Fibroblast of villous mesenchyme (primary cell): ENCODE data around the gene AHDC1. TPM values are rescaled to one million over a fixed set of nuclear protein-coding genes. Genes with fewer than 3 reads are reported as not detected.
"Not testable (repeated sequence)": the region's sequence is repeated elsewhere in the genome, so short reads cannot be mapped to it uniquely, and the experiment has no call there.

Experiments
- DNase-seq: peaks from one replicate; pipeline ENCODE4 v3.0.0-alpha.2; 2010; ENCODE audit warnings: low read depth
- H3K4me3 ChIP-seq: 2 replicates; pipeline ENCODE4 v1.5.1; 2011; ENCODE audit warnings: low read depth, mild to moderate bottlenecking, low read length
- total RNA-seq: library from RNA; depleted of rRNA; stranded (reverse); fragments of >200 nt; gene quantifications from 2 replicates; pipeline ENCODE4 v1.2.3, GENCODE V29; 2012
- TF ChIP-seq, protein P1 (sequence below): IDR thresholded peaks from 2 replicates; pipeline ENCODE4 v1.5.1; 2012; ENCODE audit warnings: low read depth, mild to moderate bottlenecking, low read length; ENCODE audit not compliant: insufficient read depth

The AHDC1 gene
- total RNA-seq, 1 donor, result 22.5 TPM

DNA sequence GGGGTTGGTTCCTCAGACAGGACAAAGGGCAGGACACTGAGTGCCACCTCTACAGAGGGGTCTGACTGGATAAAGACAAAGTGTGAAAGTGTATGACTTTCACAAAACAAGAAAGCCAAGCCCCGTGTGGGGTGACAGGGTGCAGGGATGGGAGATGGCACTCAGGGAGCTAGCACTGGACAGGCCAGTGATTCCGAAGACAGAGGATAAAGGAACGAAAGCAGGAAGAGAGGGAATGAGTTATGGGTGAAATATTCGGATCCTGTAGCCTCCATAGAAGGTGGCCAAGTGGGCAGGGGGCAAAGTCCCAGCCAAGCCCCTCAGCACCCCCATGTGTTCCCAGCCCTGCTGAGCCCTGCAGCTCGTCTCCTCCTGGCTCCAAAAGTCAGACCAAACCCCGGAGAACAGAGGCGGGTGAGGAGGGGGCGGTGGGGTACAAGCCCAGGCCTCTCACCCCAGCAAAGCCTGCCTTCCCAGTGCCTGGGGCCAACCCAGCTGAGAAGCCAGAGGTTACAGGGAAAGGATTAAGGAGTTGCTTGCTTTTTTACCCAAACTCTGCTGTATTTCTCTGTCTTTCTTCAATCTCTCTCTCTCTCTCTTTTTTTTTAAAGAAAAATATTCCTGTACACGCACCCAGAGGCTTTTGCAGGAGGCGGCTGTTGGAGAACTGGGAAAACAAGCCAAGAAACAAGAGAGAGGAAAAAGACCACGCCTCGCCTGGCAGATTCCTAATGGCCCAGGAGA is 99.9 kb downstream of the AHDC1 start:
- no peak overlapping the region for H3K4me3 ChIP-seq
- no peak for DNase-seq

DNA sequence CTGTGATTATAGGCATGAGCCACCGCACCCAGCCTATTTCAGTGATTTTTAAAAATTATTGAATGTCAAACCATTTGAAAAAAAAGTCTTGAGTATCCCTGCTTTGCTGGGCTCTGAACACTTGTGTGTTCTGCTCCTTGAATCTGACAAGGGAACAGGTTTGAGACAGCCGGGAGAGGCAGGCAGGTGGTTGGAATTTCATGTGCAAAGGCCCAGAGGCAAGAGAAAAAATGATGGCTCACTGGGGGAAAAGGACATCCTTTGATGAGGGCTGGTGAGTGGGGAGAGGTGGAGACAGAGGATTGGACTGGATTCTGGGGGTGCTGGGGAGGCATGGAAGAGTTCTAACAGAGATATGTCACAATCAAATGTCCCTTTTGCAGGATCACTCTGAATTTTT is 100.9 kb downstream of the AHDC1 start:
- TF ChIP-seq, protein P1, sequence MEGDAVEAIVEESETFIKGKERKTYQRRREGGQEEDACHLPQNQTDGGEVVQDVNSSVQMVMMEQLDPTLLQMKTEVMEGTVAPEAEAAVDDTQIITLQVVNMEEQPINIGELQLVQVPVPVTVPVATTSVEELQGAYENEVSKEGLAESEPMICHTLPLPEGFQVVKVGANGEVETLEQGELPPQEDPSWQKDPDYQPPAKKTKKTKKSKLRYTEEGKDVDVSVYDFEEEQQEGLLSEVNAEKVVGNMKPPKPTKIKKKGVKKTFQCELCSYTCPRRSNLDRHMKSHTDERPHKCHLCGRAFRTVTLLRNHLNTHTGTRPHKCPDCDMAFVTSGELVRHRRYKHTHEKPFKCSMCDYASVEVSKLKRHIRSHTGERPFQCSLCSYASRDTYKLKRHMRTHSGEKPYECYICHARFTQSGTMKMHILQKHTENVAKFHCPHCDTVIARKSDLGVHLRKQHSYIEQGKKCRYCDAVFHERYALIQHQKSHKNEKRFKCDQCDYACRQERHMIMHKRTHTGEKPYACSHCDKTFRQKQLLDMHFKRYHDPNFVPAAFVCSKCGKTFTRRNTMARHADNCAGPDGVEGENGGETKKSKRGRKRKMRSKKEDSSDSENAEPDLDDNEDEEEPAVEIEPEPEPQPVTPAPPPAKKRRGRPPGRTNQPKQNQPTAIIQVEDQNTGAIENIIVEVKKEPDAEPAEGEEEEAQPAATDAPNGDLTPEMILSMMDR, result no peak
- DNase-seq, result no peak
- no peak overlapping the region for H3K4me3 ChIP-seq

More for the DNA sequence above, 99.9 kb downstream of the AHDC1 start:
- TF ChIP-seq, protein P1, result no peak

DNA sequence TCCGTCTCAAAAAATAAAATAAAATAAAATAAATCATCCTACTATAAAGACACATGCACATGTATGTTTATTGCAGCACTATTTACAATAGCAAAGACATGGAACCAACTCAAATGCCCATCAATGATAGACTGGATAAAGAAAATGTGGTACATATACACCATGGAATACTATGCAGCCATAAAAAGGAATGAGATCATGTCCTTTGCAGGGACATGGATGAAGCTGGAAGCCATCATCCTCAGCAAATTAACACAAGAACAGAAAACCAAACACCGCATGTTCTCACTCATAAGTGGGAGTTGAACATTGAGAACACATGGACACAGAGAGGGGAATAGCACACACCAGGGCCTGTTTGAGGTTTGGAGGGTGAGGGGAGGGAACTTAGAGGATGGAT is 102.8 kb downstream of the AHDC1 start:
- not testable (repeated sequence) for H3K4me3 ChIP-seq, DNase-seq

DNA sequence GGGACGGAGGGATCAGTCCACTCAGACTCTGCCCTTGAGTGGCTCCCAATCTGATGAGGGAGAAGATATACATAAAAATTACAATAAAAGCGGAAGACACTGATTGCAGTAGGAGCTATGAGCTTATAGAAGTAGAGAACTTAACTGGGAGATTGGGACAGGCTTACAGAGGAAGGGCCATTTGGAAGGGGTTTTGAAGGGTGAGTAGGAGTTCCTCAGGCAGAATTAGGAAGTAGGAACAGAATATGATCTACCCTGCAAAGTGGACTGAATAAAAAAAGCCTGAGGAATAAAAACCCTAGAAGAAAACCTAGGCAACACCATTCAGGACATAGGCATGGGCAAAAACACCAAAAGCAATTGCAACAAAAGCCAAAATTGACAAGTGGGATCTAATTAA is 104.8 kb downstream of the AHDC1 start:
- TF ChIP-seq, protein P1, result no peak
- no peak overlapping the region for H3K4me3 ChIP-seq

DNA sequence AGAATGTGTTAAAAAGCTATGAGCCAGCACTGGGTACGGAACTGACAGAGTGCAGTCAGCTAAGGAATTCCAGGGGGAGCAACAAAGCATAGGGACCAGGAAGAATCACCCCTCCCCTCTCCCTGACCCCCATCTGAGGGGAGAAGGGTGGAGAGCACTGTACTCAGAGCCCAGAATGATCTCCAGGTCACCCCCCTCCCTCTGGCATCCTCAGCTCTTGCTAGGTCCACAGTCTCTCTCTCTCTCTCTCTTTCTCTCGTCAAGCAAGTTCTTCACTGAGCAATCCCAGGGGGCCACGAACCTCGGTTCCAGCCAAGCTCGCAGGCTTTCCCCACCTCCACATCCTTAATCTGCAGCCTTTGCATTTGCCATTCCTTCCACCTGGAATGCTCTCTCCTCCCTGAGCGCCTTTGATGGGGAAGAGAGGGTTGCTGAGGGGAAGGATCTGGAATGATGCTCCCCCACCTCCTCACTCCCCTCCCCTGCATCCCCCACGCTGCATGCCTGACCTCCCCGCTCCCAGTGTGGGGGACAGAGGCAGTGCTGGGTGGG is 107.3 kb downstream of the AHDC1 start:
- H3K4me3 ChIP-seq, result no peak overlapping the region
- DNase-seq, result peak; percentile 19
- TF ChIP-seq, protein P1, result peak; percentile 51

More for the DNA sequence above, 104.8 kb downstream of the AHDC1 start:
- DNase-seq, result no peak

DNA sequence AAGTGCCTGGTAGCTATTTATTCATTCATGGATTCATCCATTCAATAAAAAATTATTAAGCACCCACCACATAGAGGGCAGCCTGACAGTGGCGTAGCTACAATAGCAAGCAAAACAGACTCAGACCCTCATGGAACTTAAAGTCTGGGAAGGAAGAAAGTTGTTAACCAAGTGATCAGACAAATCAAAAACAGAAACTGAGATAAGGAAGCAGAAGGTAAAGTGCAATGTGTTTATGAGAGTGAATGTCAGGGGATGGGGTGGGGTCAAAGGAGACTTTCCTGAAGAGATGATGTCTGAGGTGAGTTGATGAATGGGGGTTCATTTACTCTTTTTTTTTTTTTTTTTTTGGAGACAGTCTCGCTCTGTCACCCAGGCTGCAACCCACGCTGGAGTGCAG is 111.1 kb downstream of the AHDC1 start:
- DNase-seq, result no peak
- no peak overlapping the region for H3K4me3 ChIP-seq
- TF ChIP-seq, protein P1, result no peak

DNA sequence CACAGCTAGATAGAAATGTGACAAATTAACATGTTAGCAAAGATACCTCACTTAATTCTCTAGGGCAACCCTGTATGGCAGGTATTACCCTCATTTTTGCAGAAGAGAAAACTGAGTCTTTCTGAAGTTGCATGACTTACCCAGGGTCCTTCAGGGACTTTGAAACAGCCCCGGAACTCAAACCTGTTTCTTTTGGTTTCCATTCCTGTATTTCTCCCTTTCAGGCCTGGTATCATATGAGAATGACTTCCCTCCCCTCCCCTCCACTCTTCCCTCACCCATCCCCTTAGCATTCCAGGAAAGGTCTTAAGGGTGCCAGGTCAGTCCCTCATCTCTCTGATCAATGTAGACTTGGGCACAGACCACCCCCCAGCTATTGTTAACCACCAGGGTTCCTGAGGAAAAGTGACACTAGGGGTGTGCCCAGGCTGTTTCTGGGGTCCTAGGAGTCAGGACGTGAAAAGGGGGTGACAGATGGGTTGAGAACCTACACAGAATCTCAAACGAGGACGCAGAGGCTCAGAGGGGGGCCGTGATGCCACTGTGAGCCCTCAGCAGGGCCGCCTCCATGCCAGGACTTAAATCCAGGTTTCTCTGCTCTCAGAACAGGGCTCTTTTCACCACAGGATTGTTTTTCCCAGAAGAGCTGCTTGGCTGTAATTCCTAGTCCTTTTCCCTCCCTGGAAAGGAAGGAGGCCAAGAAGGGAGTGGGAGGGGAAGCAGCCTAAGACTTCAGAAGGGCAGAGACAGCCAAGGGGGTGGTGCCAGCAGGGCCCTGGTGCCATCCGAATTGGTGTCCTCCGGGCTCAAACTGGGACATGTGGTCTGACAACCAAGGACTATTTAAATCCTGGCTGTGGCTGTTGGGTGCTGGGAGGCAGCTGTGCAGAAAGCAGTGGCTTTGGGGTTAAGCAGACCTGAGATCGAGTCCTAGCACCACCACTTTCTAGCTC is 111.9 kb downstream of the AHDC1 start:
- H3K4me3 ChIP-seq, result no peak overlapping the region
- TF ChIP-seq, protein P1, result no peak
- no peak for DNase-seq
